Hepatocyte (in vitro differentiated cells): ENCODE measurements around the gene MAN2A1. TPM values are rescaled to one million over a fixed set of nuclear protein-coding genes. Genes with fewer than 3 reads are reported as not detected.
A peak's percentile ranks its signal among the peaks of the same experiment; 100 is the strongest.

Experiments
- DNase-seq: peaks from one replicate; pipeline ENCODE4 v3.0.0-alpha.2; 2016; ENCODE audit warnings: low spot score
- H2AFZ ChIP-seq: fragments of 200-600 bp; sonication (generic); 2 replicates; pipeline ENCODE4 v1.6.0; 2016; ENCODE audit warnings: antibody characterized with exemption, mild to moderate bottlenecking
- H3K27ac ChIP-seq: fragments of 200-600 bp; sonication (generic); 2 replicates; pipeline ENCODE4 v1.5.1; 2016; ENCODE audit warnings: mild to moderate bottlenecking
- H3K27me3 ChIP-seq: fragments of 200-600 bp; sonication (generic); 2 replicates; pipeline ENCODE4 v1.6.1; 2016
- H3K36me3 ChIP-seq: fragments of 200-600 bp; sonication (generic); replicated peaks from 2 replicates; pipeline ENCODE4 v1.5.1; 2016; ENCODE audit warnings: low read depth; ENCODE audit not compliant: insufficient read depth
- H3K4me1 ChIP-seq: fragments of 200-600 bp; sonication (generic); 2 replicates; pipeline ENCODE4 v1.5.1; 2016; ENCODE audit warnings: mild to moderate bottlenecking, moderate library complexity; ENCODE audit not compliant: insufficient read depth
- H3K4me2 ChIP-seq: fragments of 200-600 bp; sonication (generic); 2 replicates; pipeline ENCODE4 v1.6.0; 2016
- H3K4me3 ChIP-seq: fragments of 200-600 bp; sonication (generic); 2 replicates; pipeline ENCODE4 v1.5.1; 2016; ENCODE audit warnings: mild to moderate bottlenecking
- H3K79me2 ChIP-seq: fragments of 200-600 bp; sonication (generic); 2 replicates; pipeline ENCODE4 v1.6.0; 2017; ENCODE audit warnings: mild to moderate bottlenecking
- H3K9me2 ChIP-seq: fragments of 200-600 bp; sonication (generic); replicated peaks from 2 replicates; pipeline ENCODE4 v1.6.0; 2017; ENCODE audit warnings: mild to moderate bottlenecking; ENCODE audit not compliant: insufficient read depth
- H3K9me3 ChIP-seq: fragments of 200-600 bp; sonication (generic); 2 replicates; pipeline ENCODE4 v1.5.1; 2016; ENCODE audit warnings: low read depth, mild to moderate bottlenecking
- H4K20me1 ChIP-seq: fragments of 200-600 bp; sonication (generic); 2 replicates; pipeline ENCODE4 v1.6.0; 2016; ENCODE audit warnings: mild to moderate bottlenecking; ENCODE audit not compliant: insufficient read depth, poor library complexity, severe bottlenecking
- EZH2 ChIP-seq: fragments of 200-600 bp; sonication (generic); IDR thresholded peaks from 2 replicates; pipeline ENCODE4 v1.6.1; 2016; ENCODE audit warnings: antibody characterized with exemption, mild to moderate bottlenecking, borderline replicate concordance
- EZH2phosphoT487 ChIP-seq: fragments of 200-600 bp; sonication (generic); IDR thresholded peaks from one replicate; pipeline ENCODE4 v1.6.1; 2018; ENCODE audit warnings: antibody characterized with exemption, mild to moderate bottlenecking, low read depth, moderate library complexity; ENCODE audit not compliant: unreplicated experiment, severe bottlenecking
- WGBS: methylation state at CpG from one replicate; pipeline ENCODE4 v1.1.6; 2016; ENCODE audit warnings: low lambda C conversion rate; ENCODE audit errors: missing lambda C conversion rate; 5-methylcytosine and 5-hydroxymethylcytosine counted together
- polyA plus RNA-seq: library from polyadenylated mRNA; unstranded; fragments of >200 nt; fragmentation: Nextera tagmentation; extraction: Ambion mirVana; gene quantifications from 2 replicates; pipeline ENCODE4 v1.2.1, GENCODE V29; 2016
- total RNA-seq: library from RNA; depleted of rRNA; stranded (reverse); fragments of >200 nt; gene quantifications from 2 replicates; pipeline ENCODE4 v1.2.3, GENCODE V29; 2014
- TF ChIP-seq, protein P1 (sequence below): fragments of 200-600 bp; sonication (generic); IDR thresholded peaks from 2 replicates; pipeline ENCODE4 v1.5.1; 2016; ENCODE audit warnings: antibody characterized with exemption, mild to moderate bottlenecking; ENCODE audit not compliant: poor library complexity

The MAN2A1 gene
- total and polyA plus RNA-seq, 2 experiments from 2014 or later, result 31.5 to 150 TPM

GRCh38 chr5:109862301-109862700, 172.6 kb downstream of the MAN2A1 start:
- Histone ChIP-seq H2AFZ (no peak overlapping the region), H3K9me3 (no peaks in the 10 kb centered on the region), H3K27ac (no peak overlapping the region), H3K79me2 (no peaks in the 10 kb centered on the region), H3K4me3 (no peak overlapping the region), H3K27me3 (no peaks in the 10 kb centered on the region), H3K4me2 (no peak overlapping the region), H4K20me1 (no peaks in the 10 kb centered on the region), H3K9me2 (no peaks in the 10 kb centered on the region), H3K36me3 (peaks cover 3% of the 10 kb centered on the region), H3K4me1 (no peaks in the 10 kb centered on the region)
- TF ChIP-seq, protein P1, sequence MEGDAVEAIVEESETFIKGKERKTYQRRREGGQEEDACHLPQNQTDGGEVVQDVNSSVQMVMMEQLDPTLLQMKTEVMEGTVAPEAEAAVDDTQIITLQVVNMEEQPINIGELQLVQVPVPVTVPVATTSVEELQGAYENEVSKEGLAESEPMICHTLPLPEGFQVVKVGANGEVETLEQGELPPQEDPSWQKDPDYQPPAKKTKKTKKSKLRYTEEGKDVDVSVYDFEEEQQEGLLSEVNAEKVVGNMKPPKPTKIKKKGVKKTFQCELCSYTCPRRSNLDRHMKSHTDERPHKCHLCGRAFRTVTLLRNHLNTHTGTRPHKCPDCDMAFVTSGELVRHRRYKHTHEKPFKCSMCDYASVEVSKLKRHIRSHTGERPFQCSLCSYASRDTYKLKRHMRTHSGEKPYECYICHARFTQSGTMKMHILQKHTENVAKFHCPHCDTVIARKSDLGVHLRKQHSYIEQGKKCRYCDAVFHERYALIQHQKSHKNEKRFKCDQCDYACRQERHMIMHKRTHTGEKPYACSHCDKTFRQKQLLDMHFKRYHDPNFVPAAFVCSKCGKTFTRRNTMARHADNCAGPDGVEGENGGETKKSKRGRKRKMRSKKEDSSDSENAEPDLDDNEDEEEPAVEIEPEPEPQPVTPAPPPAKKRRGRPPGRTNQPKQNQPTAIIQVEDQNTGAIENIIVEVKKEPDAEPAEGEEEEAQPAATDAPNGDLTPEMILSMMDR, result no peak
- TF ChIP-seq EZH2phosphoT487, result no peak
- no peak for TF ChIP-seq EZH2
- DNase-seq, result no peak
- WGBS, result 87% methylated on average over 2 of the region's 2 CpGs

DNA sequence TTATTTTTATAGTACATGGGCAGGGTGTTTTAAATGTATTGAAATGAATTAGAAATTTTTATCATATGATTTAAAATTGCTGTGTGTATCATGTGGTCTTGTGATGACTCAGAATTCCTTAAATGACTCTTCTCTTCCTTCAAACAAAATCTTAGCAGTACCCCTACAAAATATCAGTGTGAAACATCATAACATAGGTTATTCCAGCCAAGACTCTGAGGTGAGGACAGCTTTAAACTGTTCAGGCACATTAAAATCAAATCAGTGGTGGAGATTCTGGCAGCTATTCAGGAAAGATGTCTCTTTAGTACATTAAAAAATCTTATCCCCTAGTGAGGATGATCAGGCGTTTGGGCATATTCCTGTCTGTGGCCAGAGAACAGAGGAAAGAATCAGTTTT, 174.0 kb downstream of the MAN2A1 start:
- H3K27me3 ChIP-seq, result no peaks in the 10 kb centered on the region
- H3K36me3 ChIP-seq, result peaks cover 3% of the 10 kb centered on the region
- WGBS, result 82% methylated on average over 1 of the region's 1 CpG
- TF ChIP-seq, protein P1, result no peak
- no peak for TF ChIP-seq EZH2
- TF ChIP-seq EZH2phosphoT487, result no peak
- H3K9me3 ChIP-seq, result no peaks in the 10 kb centered on the region
- H3K27ac ChIP-seq, result no peak overlapping the region
- no peaks in the 10 kb centered on the region for H4K20me1 ChIP-seq
- no peak overlapping the region for H2AFZ ChIP-seq
- DNase-seq, result no peak
- no peaks in the 10 kb centered on the region for H3K9me2 ChIP-seq
- H3K79me2 ChIP-seq, result no peaks in the 10 kb centered on the region
- no peak overlapping the region for H3K4me3 ChIP-seq
- no peak overlapping the region for H3K4me2 ChIP-seq
- no peaks in the 10 kb centered on the region for H3K4me1 ChIP-seq

GRCh38 chr5:109865637-109866036, 175.9 kb downstream of the MAN2A1 start:
- DNase-seq, result peak; percentile 14
- H3K79me2 ChIP-seq, result no peaks in the 10 kb centered on the region
- H3K27me3 ChIP-seq, result no peaks in the 10 kb centered on the region
- H3K9me3 ChIP-seq, result no peaks in the 10 kb centered on the region
- H3K36me3 ChIP-seq, result peaks cover 3% of the 10 kb centered on the region
- H3K9me2 ChIP-seq, result no peaks in the 10 kb centered on the region
- no peak overlapping the region for H3K4me3 ChIP-seq
- H3K4me2 ChIP-seq, result no peak overlapping the region
- no peaks in the 10 kb centered on the region for H4K20me1 ChIP-seq
- H3K4me1 ChIP-seq, result no peaks in the 10 kb centered on the region
- WGBS, result 69% methylated on average over 2 of the region's 2 CpGs
- TF ChIP-seq EZH2 (no peak), EZH2phosphoT487 (no peak)
- TF ChIP-seq, protein P1, result no peak
- no peak overlapping the region for H2AFZ ChIP-seq
- H3K27ac ChIP-seq, result no peak overlapping the region

DNA sequence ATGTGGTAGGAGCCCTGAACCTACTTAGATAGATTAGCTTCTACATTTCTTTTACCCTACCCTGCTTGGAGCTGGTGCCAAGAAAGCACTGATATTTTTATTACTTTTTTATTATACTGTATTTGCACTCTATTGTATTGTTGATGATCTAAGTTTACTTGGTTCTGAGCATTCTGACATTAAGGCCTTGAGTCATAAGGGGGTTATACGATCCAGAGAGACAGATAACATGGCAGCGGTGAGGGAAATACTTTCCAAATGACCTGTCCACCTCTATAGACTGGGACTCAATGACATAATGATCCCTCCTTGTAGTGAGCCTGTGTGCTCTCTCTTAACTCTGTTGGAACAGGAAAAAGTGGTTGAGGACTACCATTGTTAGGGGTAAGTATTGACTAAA, 176.3 kb downstream of the MAN2A1 start:
- H2AFZ ChIP-seq, result no peak overlapping the region
- H3K27ac ChIP-seq, result no peak overlapping the region
- peaks cover 3% of the 10 kb centered on the region for H3K36me3 ChIP-seq
- H3K9me2 ChIP-seq, result no peaks in the 10 kb centered on the region
- DNase-seq, result no peak
- H3K9me3 ChIP-seq, result no peaks in the 10 kb centered on the region
- no peak overlapping the region for H3K4me3 ChIP-seq
- TF ChIP-seq, protein P1, result no peak
- no peak for TF ChIP-seq EZH2phosphoT487
- TF ChIP-seq EZH2, result no peak
- WGBS, result 61% methylated on average over 2 of the region's 2 CpGs
- no peaks in the 10 kb centered on the region for H3K79me2 ChIP-seq
- H3K4me2 ChIP-seq, result no peak overlapping the region
- H3K4me1 ChIP-seq, result no peaks in the 10 kb centered on the region
- no peaks in the 10 kb centered on the region for H3K27me3 ChIP-seq
- no peaks in the 10 kb centered on the region for H4K20me1 ChIP-seq
